ENCODE measurements around the gene TCN1.
A peak's percentile ranks its signal among the peaks of the same experiment; 100 is the strongest.
"Not testable (repeated sequence)": the region's sequence is repeated elsewhere in the genome, so short reads cannot be mapped to it uniquely, and the experiment has no call there.

TCN1 gene

GRCh38 chr11:59875856-59876519 lies 9.7 kb upstream of the TCN1 start:
- H3K4me3 Mint-ChIP-seq, result no peak overlapping the region
- intact Hi-C loops (cut with micrococcal nuclease), result no loop called here
- H3K4me1 Mint-ChIP-seq (ENCODE audit: low read depth), result no peaks in the 10 kb centered on the region
- H3K27me3 Mint-ChIP-seq, result no peaks in the 10 kb centered on the region
- H3K9me3 Mint-ChIP-seq, result peaks cover 10% of the 10 kb centered on the region
- no peaks in the 10 kb centered on the region for H3K36me3 Mint-ChIP-seq (ENCODE audit: low read depth)
- H3K27ac Mint-ChIP-seq, result no peak overlapping the region

GRCh38 chr11:59872076-59872475 lies 5.8 kb upstream of the TCN1 start:
- intact Hi-C loops (cut with micrococcal nuclease), result no loop called here
- Mint-ChIP-seq H3K4me1 (ENCODE audit: low read depth) (peaks cover 5% of the 10 kb centered on the region), H3K9me3 (peaks cover 23% of the 10 kb centered on the region), H3K36me3 (ENCODE audit: low read depth) (no peaks in the 10 kb centered on the region), H3K27ac (no peak overlapping the region), H3K27me3 (no peaks in the 10 kb centered on the region), H3K4me3 (no peak overlapping the region)

- no peaks in the 10 kb centered on the region for H3K27me3 Mint-ChIP-seq
- H3K4me3 Mint-ChIP-seq, result no peak overlapping the region
- H3K4me1 Mint-ChIP-seq (ENCODE audit: low read depth), result peaks cover 17% of the 10 kb centered on the region
- intact Hi-C loops (cut with micrococcal nuclease), result no loop called here
- peaks cover 25% of the 10 kb centered on the region for H3K9me3 Mint-ChIP-seq
- no peak overlapping the region for H3K27ac Mint-ChIP-seq
- no peaks in the 10 kb centered on the region for H3K36me3 Mint-ChIP-seq (ENCODE audit: low read depth)
These were observed 1.7 kb upstream of the TCN1 start for GRCh38 chr11:59867946-59868345.

GRCh38 chr11:59866836-59867235 lies 549 bp upstream of the TCN1 start:
- intact Hi-C loops (cut with micrococcal nuclease), result no loop called here
- peaks cover 22% of the 10 kb centered on the region for H3K4me1 Mint-ChIP-seq (ENCODE audit: low read depth)
- no peaks in the 10 kb centered on the region for H3K36me3 Mint-ChIP-seq (ENCODE audit: low read depth)
- H3K27ac Mint-ChIP-seq, result no peak overlapping the region
- peaks cover 23% of the 10 kb centered on the region for H3K9me3 Mint-ChIP-seq
- no peaks in the 10 kb centered on the region for H3K27me3 Mint-ChIP-seq
- peak overlapping the region; percentile 37 for H3K4me3 Mint-ChIP-seq

GRCh38 chr11:59865031-59865430 lies 1.3 kb downstream of the TCN1 start:
- Mint-ChIP-seq H3K4me1 (ENCODE audit: low read depth) (peaks cover 22% of the 10 kb centered on the region), H3K27ac (no peak overlapping the region), H3K27me3 (no peaks in the 10 kb centered on the region), H3K36me3 (ENCODE audit: low read depth) (no peaks in the 10 kb centered on the region), H3K4me3 (no peak overlapping the region), H3K9me3 (peaks cover 6% of the 10 kb centered on the region)
- intact Hi-C loops (cut with micrococcal nuclease), result no loop called here

- Mint-ChIP-seq H3K36me3 (ENCODE audit: low read depth) (no peaks in the 10 kb centered on the region), H3K4me1 (ENCODE audit: low read depth) (peaks cover 31% of the 10 kb centered on the region), H3K9me3 (peaks cover 4% of the 10 kb centered on the region), H3K27me3 (no peaks in the 10 kb centered on the region), H3K27ac (no peak overlapping the region), H3K4me3 (no peak overlapping the region)
- intact Hi-C loops (cut with micrococcal nuclease), result no loop called here
These were observed 4.0 kb downstream of the TCN1 start for GRCh38 chr11:59862252-59862651.

GRCh38 chr11:59859673-59860072 lies 6.6 kb downstream of the TCN1 start:
- Mint-ChIP-seq H3K9me3 (no peaks in the 10 kb centered on the region), H3K27ac (no peak overlapping the region), H3K36me3 (ENCODE audit: low read depth) (no peaks in the 10 kb centered on the region), H3K4me1 (ENCODE audit: low read depth) (peaks cover 17% of the 10 kb centered on the region), H3K4me3 (no peak overlapping the region), H3K27me3 (no peaks in the 10 kb centered on the region)
- intact Hi-C loops (cut with micrococcal nuclease), result no loop called here

GRCh38 chr11:59857439-59858434 lies 8.6 kb downstream of the TCN1 start:
- Mint-ChIP-seq H3K9me3 (no peaks in the 10 kb centered on the region), H3K4me3 (no peak overlapping the region), H3K27me3 (no peaks in the 10 kb centered on the region), H3K27ac (no peak overlapping the region), H3K4me1 (ENCODE audit: low read depth) (peaks cover 17% of the 10 kb centered on the region), H3K36me3 (ENCODE audit: low read depth) (no peaks in the 10 kb centered on the region)
- intact Hi-C loops (cut with micrococcal nuclease), result no loop called here

- Mint-ChIP-seq H3K36me3 (ENCODE audit: low read depth) (no peaks in the 10 kb centered on the region), H3K9me3 (no peaks in the 10 kb centered on the region), H3K4me3 (no peak overlapping the region), H3K27me3 (no peaks in the 10 kb centered on the region), H3K27ac (no peak overlapping the region), H3K4me1 (ENCODE audit: low read depth) (peaks cover 11% of the 10 kb centered on the region)
- intact Hi-C loops (cut with micrococcal nuclease), result no loop called here
These were observed 11.4 kb downstream of the TCN1 start for GRCh38 chr11:59854871-59855270.

- H3K36me3 Mint-ChIP-seq (ENCODE audit: low read depth); H3K27me3 Mint-ChIP-seq; H3K27ac Mint-ChIP-seq; H3K4me1 Mint-ChIP-seq (ENCODE audit: low read depth); intact Hi-C loops (cut with micrococcal nuclease); H3K4me3 Mint-ChIP-seq; H3K9me3 Mint-ChIP-seq: not testable (repeated sequence)
These were observed 14.9 kb downstream of the TCN1 start for GRCh38 chr11:59851416-59851815.

- H3K36me3 Mint-ChIP-seq (ENCODE audit: low read depth); intact Hi-C loops (cut with micrococcal nuclease): not testable (repeated sequence)
These were observed 16.7 kb downstream of the TCN1 start for GRCh38 chr11:59849551-59849950.

GRCh38 chr11:59849129-59849528 lies 17.2 kb downstream of the TCN1 start:
- no peak overlapping the region for H3K4me3 Mint-ChIP-seq
- intact Hi-C loops (cut with micrococcal nuclease), result no loop called here
- no peaks in the 10 kb centered on the region for H3K4me1 Mint-ChIP-seq (ENCODE audit: low read depth)
- no peaks in the 10 kb centered on the region for H3K9me3 Mint-ChIP-seq
- H3K27ac Mint-ChIP-seq, result no peak overlapping the region
- H3K36me3 Mint-ChIP-seq (ENCODE audit: low read depth), result no peaks in the 10 kb centered on the region
- H3K27me3 Mint-ChIP-seq, result no peaks in the 10 kb centered on the region

More at GRCh38 chr11:59849551-59849950, 16.7 kb downstream of the TCN1 start:
- not testable (repeated sequence) for H3K27me3 Mint-ChIP-seq; H3K4me1 Mint-ChIP-seq (ENCODE audit: low read depth); H3K4me3 Mint-ChIP-seq; H3K27ac Mint-ChIP-seq; H3K9me3 Mint-ChIP-seq

- H3K4me1 Mint-ChIP-seq (ENCODE audit: low read depth); H3K27me3 Mint-ChIP-seq; H3K27ac Mint-ChIP-seq; H3K4me3 Mint-ChIP-seq; H3K36me3 Mint-ChIP-seq (ENCODE audit: low read depth); intact Hi-C loops (cut with micrococcal nuclease); H3K9me3 Mint-ChIP-seq: not testable (repeated sequence)
These were observed 17.8 kb downstream of the TCN1 start for GRCh38 chr11:59848439-59848838.

GRCh38 chr11:59847626-59848025 lies 18.7 kb downstream of the TCN1 start:
- no peaks in the 10 kb centered on the region for H3K36me3 Mint-ChIP-seq (ENCODE audit: low read depth)
- H3K27ac Mint-ChIP-seq, result no peak overlapping the region
- H3K4me3 Mint-ChIP-seq, result no peak overlapping the region
- no peaks in the 10 kb centered on the region for H3K4me1 Mint-ChIP-seq (ENCODE audit: low read depth)
- no peaks in the 10 kb centered on the region for H3K9me3 Mint-ChIP-seq
- no peaks in the 10 kb centered on the region for H3K27me3 Mint-ChIP-seq
- intact Hi-C loops (cut with micrococcal nuclease), result no loop called here
